HL-60 (cell line): ENCODE measurements around the gene PARD3.

Source experiments
- CTCF ChIP-seq: IDR thresholded peaks from one replicate; pipeline ENCODE4 v1.5.1; 2011; ENCODE audit warnings: low read length, control low read depth, inconsistent platforms; ENCODE audit not compliant: insufficient read depth
- POLR2AphosphoS5 ChIP-seq: IDR thresholded peaks from 2 replicates; pipeline ENCODE4 v1.6.1; 2012; ENCODE audit warnings: low read depth
- REST ChIP-seq: IDR thresholded peaks from 2 replicates; pipeline ENCODE4 v1.6.1; 2012; ENCODE audit warnings: low read depth; ENCODE audit not compliant: insufficient replicate concordance

- TF ChIP-seq CTCF: no peak
- TF ChIP-seq REST: no peak
- no peak for TF ChIP-seq POLR2AphosphoS5
Observed at GRCh38 chr10:34074051-34074450, 741.0 kb downstream of the PARD3 start.
